ENCODE data around the gene SMAP2.
"Not testable (repeated sequence)": the region's sequence is repeated elsewhere in the genome, so short reads cannot be mapped to it uniquely, and the experiment has no call there.

SMAP2 gene

DNA sequence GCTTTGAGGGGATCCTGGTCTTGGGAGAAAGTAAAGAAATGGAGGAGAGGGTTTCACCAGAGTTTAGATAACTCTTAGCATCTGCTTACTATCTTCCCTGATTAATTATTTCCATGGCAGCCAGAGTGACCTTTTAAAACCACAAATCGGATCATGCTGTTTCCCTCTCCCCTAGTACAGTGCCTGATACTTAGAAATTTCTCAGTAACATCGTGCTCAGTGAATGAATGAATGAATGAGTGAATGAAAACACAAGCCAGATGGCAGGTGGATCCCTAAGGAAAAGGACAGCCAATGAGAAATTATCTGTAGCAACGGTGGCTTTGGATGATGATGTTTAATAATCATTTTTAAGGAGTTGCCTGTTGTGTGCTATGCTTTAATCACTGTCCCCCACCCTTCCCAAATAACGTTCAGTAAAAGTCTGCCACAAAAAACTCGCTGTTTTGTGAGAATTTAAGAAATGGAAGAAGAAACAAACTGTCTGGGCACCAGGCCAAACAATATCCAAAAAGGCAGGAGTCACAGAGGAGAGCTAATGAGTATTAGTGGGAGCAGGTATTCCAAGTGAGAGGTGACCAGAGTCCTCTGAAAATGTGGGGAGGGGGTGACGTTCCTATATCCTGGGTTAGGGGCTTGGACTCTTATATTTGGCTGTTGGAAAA, 737 bp upstream of the SMAP2 start:
- DNase-seq: peak; percentile 37

GRCh38 chr1:40377512-40377911, 4.0 kb downstream of the SMAP2 start:
- DNase-seq: no peak

DNA sequence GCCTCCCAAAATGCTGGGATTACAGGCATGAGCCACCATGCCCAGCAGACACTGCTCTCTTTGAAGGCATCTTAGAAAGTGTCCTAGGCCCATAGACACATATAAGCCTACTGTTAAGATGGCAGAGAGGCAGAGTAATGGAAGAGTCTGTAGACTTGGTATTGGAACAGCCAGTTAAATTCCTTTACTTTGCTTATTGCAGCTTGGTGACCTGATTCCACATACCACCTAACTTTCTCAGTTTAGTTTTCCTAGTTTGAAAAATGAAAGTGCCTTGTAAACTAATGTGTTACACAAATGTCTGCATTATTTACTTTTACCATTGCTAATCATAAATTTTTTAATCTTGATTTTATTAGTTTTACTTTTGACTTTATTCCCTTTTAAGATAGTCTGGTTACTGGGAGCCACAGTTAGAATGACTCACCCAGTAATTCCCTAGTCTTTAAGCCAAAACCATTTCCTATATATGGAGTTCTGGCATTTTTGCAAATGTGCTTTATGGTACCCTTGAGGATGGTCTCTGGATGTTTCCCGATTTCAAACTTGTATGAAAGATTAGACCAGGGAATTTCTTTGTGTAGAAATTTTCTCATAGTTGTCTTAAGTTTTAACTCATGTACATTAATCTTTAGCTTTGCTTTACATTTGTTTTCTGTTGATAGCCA, 6.4 kb downstream of the SMAP2 start:
- no peak for DNase-seq

DNA sequence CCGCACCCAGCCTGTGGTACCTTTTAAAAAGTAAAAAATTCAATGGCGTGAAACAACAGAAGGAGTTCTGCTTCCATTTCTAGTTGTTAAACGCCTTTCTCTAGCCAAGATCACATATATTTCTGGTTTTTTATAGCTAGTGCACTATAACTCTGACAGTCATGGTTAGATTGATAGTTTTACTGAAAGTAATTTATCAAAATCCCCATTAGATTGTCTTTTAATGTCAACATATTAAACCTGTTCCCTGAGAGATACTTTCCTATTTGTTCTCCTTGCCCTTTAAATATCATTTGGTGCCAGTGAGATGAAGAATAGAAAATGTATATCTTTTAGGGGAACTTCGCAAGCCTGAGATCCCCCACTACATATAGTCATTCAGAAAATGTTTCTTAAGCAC, 7.3 kb downstream of the SMAP2 start:
- DNase-seq: no peak

GRCh38 chr1:40381268-40382107, 8.0 kb downstream of the SMAP2 start:
- no peak for DNase-seq

DNA sequence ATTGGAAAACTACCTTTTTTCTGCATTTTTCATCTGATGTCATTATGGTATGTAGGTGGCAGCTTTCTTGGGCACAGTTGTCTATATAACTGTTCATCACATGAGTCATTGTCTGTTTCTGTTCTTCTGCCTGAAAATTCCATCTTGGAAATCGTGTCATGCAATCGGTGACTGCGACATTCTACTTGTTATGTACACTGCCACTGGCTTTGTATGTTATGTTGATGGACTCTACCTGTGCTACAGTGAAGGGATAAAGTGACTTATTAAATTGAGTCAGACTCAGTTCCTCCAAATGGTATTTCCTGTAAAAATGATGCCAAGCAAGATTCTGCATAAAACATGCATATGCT, 8.6 kb downstream of the SMAP2 start:
- DNase-seq: no peak

DNA sequence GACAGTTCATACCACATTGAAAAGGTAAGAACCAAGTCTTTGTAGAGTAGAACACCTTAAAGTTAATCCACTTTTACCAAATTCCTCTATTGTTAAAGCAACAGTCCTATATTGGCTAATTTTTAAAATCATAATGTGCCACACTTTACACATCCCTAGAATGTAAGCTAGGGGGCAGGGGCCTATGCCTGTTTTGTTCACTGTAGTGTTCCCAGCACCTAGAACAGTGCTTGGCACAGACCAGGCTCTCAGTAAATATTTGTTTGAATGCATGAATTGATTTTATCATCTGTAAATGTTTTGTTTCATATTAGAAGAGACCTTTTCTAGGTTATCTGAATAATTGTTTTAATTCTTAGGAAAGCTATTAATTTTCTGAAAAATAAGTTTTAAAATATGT, 9.1 kb downstream of the SMAP2 start:
- no peak for DNase-seq

DNA sequence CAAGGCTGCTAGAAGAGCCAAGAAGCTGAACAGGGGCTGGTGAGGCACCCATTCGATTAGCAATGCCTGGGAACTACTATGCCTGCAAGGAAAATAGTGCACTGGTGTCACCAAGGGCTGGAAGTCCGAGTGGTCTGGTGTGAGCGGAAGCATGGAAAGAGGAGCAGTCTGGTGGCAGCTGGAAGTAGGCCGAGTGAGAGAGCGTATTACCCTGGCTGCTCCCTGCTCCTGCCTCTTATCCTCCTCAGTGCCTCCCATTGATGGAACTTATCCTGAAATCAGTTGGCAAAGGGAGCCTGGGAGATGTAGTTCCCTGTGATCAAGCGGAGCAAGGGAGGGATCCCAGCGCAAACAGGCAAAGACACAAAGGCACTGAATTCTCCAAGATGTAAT, 9.6 kb downstream of the SMAP2 start:
- no peak for DNase-seq

DNA sequence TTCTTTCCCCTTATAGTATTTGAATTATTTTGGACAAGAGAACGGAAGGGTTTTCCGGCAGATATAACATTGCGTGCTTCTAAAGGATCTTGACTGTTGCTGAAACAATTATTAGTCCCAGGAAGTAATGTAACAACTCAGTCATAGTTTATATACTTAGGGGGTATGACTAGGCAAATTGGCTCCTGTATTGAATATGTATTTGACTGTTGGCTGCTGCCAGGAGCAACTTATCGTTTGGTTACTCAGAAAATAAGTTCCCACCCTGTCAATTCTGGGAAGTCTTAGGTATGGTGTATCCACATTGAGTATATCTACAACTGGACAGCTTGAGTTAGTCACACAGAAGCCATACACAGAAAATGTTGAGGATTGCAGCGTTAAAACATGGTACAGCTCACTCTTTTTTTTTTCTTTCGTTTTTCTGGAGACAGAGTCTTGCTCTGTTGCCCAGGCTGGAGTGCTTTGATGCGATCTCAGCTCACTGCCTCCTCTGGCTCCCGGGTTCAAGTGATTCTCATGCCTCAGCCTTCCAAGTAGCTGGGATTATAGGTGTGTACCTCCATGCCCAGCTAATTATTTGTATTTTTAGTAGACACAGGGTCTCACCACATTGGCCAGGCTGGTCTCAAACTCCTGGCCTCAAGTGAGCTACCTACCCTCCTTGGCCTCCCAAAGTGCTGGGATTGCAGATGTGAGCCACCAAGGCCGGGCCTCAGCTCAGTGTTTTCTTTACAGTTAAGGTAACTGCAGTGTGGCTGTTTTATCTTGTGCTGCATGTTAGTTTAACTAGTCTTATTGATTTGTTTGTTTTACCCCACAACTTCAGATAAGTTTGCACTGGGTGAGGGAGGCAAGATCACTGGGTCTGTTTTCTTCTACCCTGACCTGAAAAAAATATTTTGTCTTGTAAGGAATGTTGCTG, 10.2 kb downstream of the SMAP2 start:
- DNase-seq: no peak

DNA sequence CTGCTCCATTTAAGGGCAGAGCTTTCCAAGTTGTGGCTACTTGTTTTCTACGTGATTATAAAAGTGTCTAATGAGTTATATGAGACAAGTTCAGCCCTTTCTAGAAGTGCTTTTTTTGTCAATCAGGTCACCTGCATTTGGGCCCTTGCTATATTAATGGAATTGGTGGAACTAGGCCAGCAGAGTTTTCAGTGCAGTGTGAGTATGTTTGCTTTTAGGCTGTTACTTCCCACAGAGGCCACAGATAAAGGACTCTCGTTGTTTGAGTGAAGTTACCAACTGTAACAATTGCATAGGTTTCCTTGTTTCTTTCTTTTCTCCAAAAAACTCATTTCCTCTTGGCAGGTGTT, 10.9 kb downstream of the SMAP2 start:
- DNase-seq: no peak

- DNase-seq: no peak
Measured at GRCh38 chr1:40384887-40385286, 11.4 kb downstream of the SMAP2 start.

GRCh38 chr1:40385437-40386358, 12.2 kb downstream of the SMAP2 start:
- DNase-seq: no peak

DNA sequence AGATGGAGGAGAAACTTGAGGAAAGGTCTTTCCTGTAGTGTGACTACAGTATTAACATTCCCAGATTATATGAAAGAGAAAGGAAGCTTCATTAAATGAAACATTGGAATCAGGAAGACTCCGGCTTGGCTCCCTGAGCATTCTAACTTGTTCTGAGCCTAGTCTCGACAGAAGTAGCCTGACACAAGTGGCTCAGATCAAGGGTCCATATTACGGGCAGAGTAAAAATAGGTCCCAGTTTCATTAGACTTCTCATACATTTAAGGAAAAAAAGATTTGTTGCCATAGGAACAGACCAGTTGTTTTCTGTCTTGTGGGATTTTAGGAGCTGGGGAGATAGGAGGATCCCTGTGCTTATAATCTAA, 12.8 kb downstream of the SMAP2 start:
- no peak for DNase-seq

GRCh38 chr1:40386796-40387195, 13.3 kb downstream of the SMAP2 start:
- DNase-seq: no peak

GRCh38 chr1:40387381-40388306, 14.1 kb downstream of the SMAP2 start:
- DNase-seq: not testable (repeated sequence)

GRCh38 chr1:40388456-40389321, 15.2 kb downstream of the SMAP2 start:
- DNase-seq: not testable (repeated sequence)

DNA sequence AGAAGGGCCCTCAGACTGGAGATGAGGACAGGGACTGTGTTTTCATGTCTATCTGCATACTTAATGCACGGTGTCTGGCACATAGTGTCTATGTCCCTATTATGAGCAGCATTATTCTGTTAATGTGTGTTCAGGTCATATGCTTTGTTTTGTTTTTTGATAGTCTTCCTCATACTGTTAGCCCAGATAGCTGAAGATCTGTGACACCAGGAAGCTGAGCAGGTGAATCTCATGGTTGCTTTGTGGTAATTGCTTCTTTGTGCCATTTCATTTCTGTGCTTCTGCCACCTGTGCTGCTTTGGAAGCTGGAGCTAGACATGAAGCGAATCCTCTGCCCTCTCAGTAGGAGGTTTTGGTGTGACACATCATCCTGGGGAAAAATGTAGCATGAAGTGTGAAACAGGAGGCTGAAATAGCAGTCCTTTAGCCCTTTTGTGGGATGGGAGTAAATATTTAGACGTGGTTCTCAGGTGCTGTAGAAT, 15.8 kb downstream of the SMAP2 start:
- DNase-seq: no peak

DNA sequence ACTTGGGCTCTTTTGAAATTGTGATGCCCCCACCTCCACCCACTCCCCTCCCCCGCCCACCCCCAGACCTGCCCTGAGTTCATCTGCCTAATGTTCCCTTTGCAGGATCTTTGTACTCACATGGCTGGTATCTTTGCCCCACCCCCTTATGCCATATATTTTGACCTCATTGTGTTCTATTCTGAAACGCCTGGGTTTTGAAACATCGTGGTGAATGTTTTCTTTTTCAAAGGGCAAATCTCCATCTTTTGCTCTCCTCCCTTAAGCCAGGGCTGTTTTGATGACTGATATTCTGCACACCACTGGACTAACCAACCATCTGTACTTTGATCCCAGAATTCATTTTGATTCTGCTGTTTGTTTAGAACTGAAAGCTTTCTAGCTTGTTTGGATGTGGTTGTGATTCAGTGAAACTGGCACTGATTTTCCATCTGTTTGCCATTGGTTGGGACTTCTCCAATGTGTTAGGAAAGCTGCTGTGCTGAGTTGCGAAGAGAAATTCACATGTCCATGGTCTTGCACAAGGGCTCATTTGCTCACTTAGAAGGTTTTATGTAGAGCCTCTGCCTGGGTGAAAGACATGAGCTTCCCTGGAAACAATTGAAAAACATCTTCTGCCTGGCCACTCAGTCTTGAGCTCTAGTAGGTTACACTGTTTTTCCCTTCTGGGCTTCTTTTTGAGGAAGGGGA, 16.5 kb downstream of the SMAP2 start:
- DNase-seq: no peak

GRCh38 chr1:40390857-40391256, 17.3 kb downstream of the SMAP2 start:
- no peak for DNase-seq
